Subcutaneous abdominal adipose tissue (tissue), 5 donors: Measurements from ENCODE around the gene FFAR1.
"Not testable (repeated sequence)": the region's sequence is repeated elsewhere in the genome, so short reads cannot be mapped to it uniquely, and the experiment has no call there.

ENCODE experiments used
- H3K27ac ChIP-seq: one replicate; pipeline ENCODE4 v1.7.0; 2013; ENCODE audit warnings: low read depth, mild to moderate bottlenecking, inconsistent platforms, low read length, moderate library complexity
- H3K27me3 ChIP-seq, 5 donors: one replicate each; pipeline ENCODE4 v1.7.0; 2013; ENCODE audit warnings: low read length in 5 of 5, inconsistent platforms in 1 of 5; ENCODE audit not compliant: control insufficient read depth in 5 of 5, insufficient read depth in 4 of 5
- H3K36me3 ChIP-seq, 5 donors: one replicate each; pipeline ENCODE4 v1.7.0; 2013; ENCODE audit warnings: low read length in 5 of 5; ENCODE audit not compliant: control insufficient read depth in 5 of 5, insufficient read depth in 5 of 5
- H3K4me1 ChIP-seq, 5 donors: one replicate each; pipeline ENCODE4 v1.7.0; 2013; ENCODE audit warnings: low read length in 5 of 5, mild to moderate bottlenecking in 3 of 5, moderate library complexity in 1 of 5; ENCODE audit not compliant: control insufficient read depth in 5 of 5, insufficient read depth in 5 of 5
- H3K4me3 ChIP-seq, 5 donors: one replicate each; pipeline ENCODE4 v1.7.0; 2013; ENCODE audit warnings: low read length in 5 of 5, low read depth in 1 of 5
- H3K9ac ChIP-seq, 5 donors: one replicate each; pipeline ENCODE4 v1.7.0; 2013; ENCODE audit warnings: low read length in 5 of 5, mild to moderate bottlenecking in 4 of 5, moderate library complexity in 3 of 5
- H3K9me3 ChIP-seq, 5 donors: one replicate each; pipeline ENCODE4 v1.7.0; 2013; ENCODE audit warnings: low read length in 5 of 5; ENCODE audit not compliant: control insufficient read depth in 5 of 5
- donor health status: healthy.
- donor health status: healthy.
- donor health status: healthy.
- donor health status: healthy.
- donor health status: healthy.

The FFAR1 gene

DNA sequence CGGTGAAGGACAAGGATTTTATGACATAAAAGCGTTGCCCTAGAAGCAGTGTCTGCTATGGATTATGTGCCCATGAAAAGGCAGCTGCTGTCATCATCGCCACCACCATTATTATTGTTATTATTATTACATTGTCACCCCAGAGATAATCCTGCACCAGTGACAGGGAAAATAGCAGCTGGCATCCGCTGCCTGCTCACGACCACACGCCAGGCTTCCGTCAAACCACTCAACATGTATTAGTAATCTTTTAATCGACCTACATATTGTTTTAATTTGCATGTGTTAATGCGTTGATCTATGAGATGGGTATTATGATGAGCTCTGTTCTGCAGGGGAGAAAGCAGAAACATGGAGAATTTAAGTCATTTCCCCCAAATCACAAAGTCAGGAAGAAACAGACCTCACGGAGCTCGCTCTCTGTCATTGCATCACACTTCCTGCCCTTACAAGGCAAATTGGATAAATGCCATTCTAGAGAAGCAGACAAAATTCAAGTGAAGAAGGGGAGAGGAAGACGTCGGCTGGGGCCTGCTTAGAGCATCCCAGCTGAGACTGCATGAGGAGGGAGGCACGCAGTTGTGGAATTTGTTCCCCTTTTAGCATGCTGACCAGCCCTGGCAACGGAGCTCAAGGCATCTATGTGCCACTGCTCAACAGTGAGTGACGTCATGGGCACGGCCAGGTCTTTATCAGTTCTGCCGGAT lies 10.3 kb downstream of the FFAR1 start, which contains the start of gene FFAR3:
Gene FFAR3, plus strand, starts transcription at position 594 of the 707 bp plus-strand sequence. CDS start 431 bp downstream, outside the sequence.
- Histone ChIP-seq H3K4me3 (peak within 1 kb of the TSS in 4 of 5 donors; percentile 13 to 31 (median 22)), H3K9ac (no peak within 1 kb of the TSS), H3K9me3 (no peaks in the 10 kb centered on the region), H3K36me3 (no peaks in the 10 kb centered on the region), H3K4me1 (peaks cover 1 to 21% (median 18%) of the 10 kb centered on the region in 5 donors), H3K27ac (no peak within 1 kb of the TSS), H3K27me3 (peaks cover 0 to 13% (median 2%) of the 10 kb centered on the region in 5 donors)

DNA sequence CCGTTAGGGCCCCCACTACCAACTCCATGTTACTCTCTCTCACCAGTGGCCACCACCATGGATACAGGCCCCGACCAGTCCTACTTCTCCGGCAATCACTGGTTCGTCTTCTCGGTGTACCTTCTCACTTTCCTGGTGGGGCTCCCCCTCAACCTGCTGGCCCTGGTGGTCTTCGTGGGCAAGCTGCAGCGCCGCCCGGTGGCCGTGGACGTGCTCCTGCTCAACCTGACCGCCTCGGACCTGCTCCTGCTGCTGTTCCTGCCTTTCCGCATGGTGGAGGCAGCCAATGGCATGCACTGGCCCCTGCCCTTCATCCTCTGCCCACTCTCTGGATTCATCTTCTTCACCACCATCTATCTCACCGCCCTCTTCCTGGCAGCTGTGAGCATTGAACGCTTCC lies 11.1 kb downstream of the FFAR1 start:
- H3K9ac ChIP-seq, H3K36me3 ChIP-seq, H3K27ac ChIP-seq, H3K9me3 ChIP-seq, H3K4me3 ChIP-seq: not testable (repeated sequence)
- Histone ChIP-seq H3K27me3 (peaks cover 0 to 13% (median 3%) of the 10 kb centered on the region in 5 donors), H3K4me1 (peaks cover 1 to 21% (median 18%) of the 10 kb centered on the region in 5 donors)

DNA sequence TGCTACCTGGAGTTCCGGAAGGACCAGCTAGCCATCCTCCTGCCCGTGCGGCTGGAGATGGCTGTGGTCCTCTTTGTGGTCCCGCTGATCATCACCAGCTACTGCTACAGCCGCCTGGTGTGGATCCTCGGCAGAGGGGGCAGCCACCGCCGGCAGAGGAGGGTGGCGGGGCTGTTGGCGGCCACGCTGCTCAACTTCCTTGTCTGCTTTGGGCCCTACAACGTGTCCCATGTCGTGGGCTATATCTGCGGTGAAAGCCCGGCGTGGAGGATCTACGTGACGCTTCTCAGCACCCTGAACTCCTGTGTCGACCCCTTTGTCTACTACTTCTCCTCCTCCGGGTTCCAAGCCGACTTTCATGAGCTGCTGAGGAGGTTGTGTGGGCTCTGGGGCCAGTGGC lies 11.7 kb downstream of the FFAR1 start:
- not testable (repeated sequence) for H3K9me3 ChIP-seq
- H3K27me3 ChIP-seq, result peaks cover 0 to 13% (median 3%) of the 10 kb centered on the region in 5 donors

GRCh38 chr19:35360081-35360480 lies 12.4 kb downstream of the FFAR1 start:
- H3K9me3 ChIP-seq, H3K9ac ChIP-seq, H3K36me3 ChIP-seq, H3K27ac ChIP-seq, H3K4me3 ChIP-seq: not testable (repeated sequence)
- Histone ChIP-seq H3K27me3 (peaks cover 0 to 13% (median 3%) of the 10 kb centered on the region in 5 donors), H3K4me1 (peaks cover 1 to 21% (median 18%) of the 10 kb centered on the region in 5 donors)

More for the DNA sequence above, 11.7 kb downstream of the FFAR1 start:
- not testable (repeated sequence) for H3K9ac ChIP-seq, H3K36me3 ChIP-seq, H3K4me3 ChIP-seq, H3K27ac ChIP-seq
- H3K4me1 ChIP-seq, result peaks cover 1 to 21% (median 18%) of the 10 kb centered on the region in 5 donors

DNA sequence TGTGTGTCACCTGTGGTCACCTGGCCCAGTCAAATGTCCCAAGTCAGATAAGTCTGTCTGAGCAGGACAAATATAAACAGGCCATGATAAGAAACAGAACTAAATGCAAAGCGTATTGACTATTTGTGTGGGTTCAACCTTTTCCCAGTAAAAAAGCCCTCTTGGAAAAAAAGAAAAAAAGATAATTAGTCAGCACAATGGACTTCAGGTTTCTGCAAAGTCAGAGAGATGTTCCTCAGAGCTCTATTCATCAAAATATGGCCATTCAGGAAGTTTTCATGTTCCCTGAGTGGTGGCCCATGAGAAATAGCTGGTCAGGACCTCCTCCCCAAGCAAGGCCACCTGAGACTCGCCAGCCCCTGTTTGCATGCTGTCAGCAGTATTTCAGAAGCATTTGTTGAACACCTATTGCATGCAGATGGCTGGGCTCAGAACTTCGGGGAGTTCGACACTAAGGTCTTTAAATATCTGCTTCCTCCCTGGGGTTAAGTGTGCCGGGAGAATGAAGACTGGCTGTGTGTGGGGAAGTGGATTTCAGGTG lies 13.2 kb downstream of the FFAR1 start:
- Histone ChIP-seq H3K4me3 (no peak overlapping the region), H3K9ac (no peak overlapping the region), H3K27ac (no peak overlapping the region), H3K9me3 (no peaks in the 10 kb centered on the region), H3K4me1 (peaks cover 1 to 15% (median 12%) of the 10 kb centered on the region in 5 donors), H3K36me3 (no peaks in the 10 kb centered on the region), H3K27me3 (peaks cover 0 to 13% (median 3%) of the 10 kb centered on the region in 5 donors)

DNA sequence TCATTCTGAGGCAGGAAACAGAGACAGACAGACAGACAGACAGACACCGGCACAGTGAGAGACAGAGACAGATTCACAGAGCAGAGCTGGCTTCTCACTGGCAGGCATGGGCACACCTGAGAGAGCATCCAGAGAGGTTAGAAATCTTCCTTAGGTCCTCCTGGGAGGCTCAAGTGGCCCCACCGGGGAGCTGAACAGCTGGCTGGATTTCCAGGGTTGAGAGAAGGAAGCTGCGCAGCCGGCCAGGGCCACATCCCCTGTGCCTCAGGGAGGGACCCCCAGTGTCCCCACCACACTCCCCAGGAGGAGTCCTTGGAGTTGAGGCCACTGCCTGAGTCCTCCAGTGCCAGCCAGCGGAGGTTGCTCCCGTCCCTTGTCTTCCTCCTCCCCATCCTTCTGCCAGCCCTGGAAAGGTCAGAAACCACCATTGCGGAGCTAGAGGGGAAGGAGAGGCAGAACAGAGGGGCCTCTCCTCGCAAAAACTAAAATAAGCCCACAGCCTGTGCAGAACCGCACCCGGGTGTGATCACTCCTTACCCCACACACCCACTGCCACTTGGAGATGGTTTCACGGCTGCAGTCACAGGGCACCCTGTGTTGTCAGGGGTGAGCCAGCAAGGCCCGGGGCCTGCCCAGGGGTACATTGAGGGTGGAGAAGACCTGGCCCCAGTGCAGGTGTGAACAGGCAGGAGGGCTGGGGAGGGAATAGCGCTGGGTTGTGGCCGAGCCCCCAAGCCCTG lies 14.7 kb downstream of the FFAR1 start:
- no peak overlapping the region for H3K4me3 ChIP-seq
- peaks cover 0 to 13% (median 8%) of the 10 kb centered on the region in 5 donors for H3K4me1 ChIP-seq
- H3K27me3 ChIP-seq, result peaks cover 0 to 13% (median 3%) of the 10 kb centered on the region in 5 donors
- no peak overlapping the region for H3K9ac ChIP-seq
- H3K27ac ChIP-seq, result no peak overlapping the region
- no peaks in the 10 kb centered on the region for H3K36me3 ChIP-seq
- no peaks in the 10 kb centered on the region for H3K9me3 ChIP-seq

GRCh38 chr19:35363001-35363590 lies 15.4 kb downstream of the FFAR1 start:
- H3K4me1 ChIP-seq, result peaks cover 0 to 7% (median 3%) of the 10 kb centered on the region in 5 donors
- no peaks in the 10 kb centered on the region for H3K9me3 ChIP-seq
- H3K9ac ChIP-seq, result no peak overlapping the region
- H3K36me3 ChIP-seq, result no peaks in the 10 kb centered on the region
- no peak overlapping the region for H3K4me3 ChIP-seq
- no peak overlapping the region for H3K27ac ChIP-seq
- peaks cover 0 to 13% (median 3%) of the 10 kb centered on the region in 5 donors for H3K27me3 ChIP-seq

GRCh38 chr19:35363711-35364425 lies 16.2 kb downstream of the FFAR1 start:
- H3K4me3 ChIP-seq, result no peak overlapping the region
- peaks cover 0 to 13% (median 3%) of the 10 kb centered on the region in 5 donors for H3K27me3 ChIP-seq
- H3K27ac ChIP-seq, result no peak overlapping the region
- peaks cover 0 to 3% (median 0%) of the 10 kb centered on the region in 5 donors for H3K4me1 ChIP-seq
- H3K9ac ChIP-seq, result no peak overlapping the region
- no peaks in the 10 kb centered on the region for H3K36me3 ChIP-seq
- no peaks in the 10 kb centered on the region for H3K9me3 ChIP-seq

DNA sequence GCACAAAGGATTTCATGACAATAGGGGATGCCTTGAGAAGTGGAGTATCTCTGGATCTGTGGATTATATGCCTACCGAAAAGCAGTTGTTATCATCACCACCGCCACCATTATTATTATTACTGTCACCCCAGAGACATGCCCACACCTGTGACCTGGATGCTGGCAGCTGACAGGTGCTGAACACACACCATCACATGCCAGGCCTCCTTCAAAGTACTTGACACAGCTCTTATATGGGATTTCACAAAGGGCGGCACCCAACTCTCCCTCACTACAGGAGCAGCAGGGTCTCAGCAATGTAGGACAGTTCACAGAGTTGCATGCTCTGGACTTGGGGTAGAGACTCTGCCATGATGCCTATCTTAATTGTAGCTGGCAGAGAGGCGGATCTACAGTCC lies 17.6 kb downstream of the FFAR1 start:
- no peak overlapping the region for H3K4me3 ChIP-seq
- H3K4me1 ChIP-seq, result peaks cover 0 to 3% (median 0%) of the 10 kb centered on the region in 5 donors
- H3K9me3 ChIP-seq, result peaks cover 0 to 3% (median 0%) of the 10 kb centered on the region in 5 donors
- no peaks in the 10 kb centered on the region for H3K36me3 ChIP-seq
- H3K27me3 ChIP-seq, result peaks cover 0 to 13% (median 3%) of the 10 kb centered on the region in 5 donors
- H3K9ac ChIP-seq, result no peak overlapping the region
- H3K27ac ChIP-seq, result no peak overlapping the region
